Kidney tubule cell (primary cell): ENCODE data around the gene KRT2.
A peak's percentile ranks its signal among the peaks of the same experiment; 100 is the strongest.
"Not testable (repeated sequence)": the region's sequence is repeated elsewhere in the genome, so short reads cannot be mapped to it uniquely, and the experiment has no call there.

Source experiments
- DNase-seq: peaks from one replicate; pipeline ENCODE4 v3.0.0-alpha.2; 2018; ENCODE audit warnings: low spot score

The KRT2 gene

GRCh38 chr12:52684431-52684830 lies 32.4 kb upstream of the KRT2 start:
- no peak for DNase-seq

GRCh38 chr12:52683575-52684300 lies 31.7 kb upstream of the KRT2 start:
- DNase-seq: no peak

- DNase-seq: no peak
These were observed 31.0 kb upstream of the KRT2 start for GRCh38 chr12:52682938-52683574.

- DNase-seq: no peak
These were observed 30.3 kb upstream of the KRT2 start for GRCh38 chr12:52682381-52682660.

- no peak for DNase-seq
These were observed 29.7 kb upstream of the KRT2 start for GRCh38 chr12:52681526-52682380.

GRCh38 chr12:52680363-52680762 lies 28.4 kb upstream of the KRT2 start, which contains the start of gene KRT1:
Gene KRT1, minus strand, starts transcription at chr12:52680407. Its CDS starts 59 bp downstream, at chr12:52680348.
- no peak for DNase-seq

- no peak for DNase-seq
These were observed 27.9 kb upstream of the KRT2 start for GRCh38 chr12:52679875-52680274.

GRCh38 chr12:52677671-52678070 lies 25.7 kb upstream of the KRT2 start:
- DNase-seq: no peak

- DNase-seq: no peak
These were observed 25.1 kb upstream of the KRT2 start for GRCh38 chr12:52677126-52677525.

- DNase-seq: no peak
These were observed 24.2 kb upstream of the KRT2 start for GRCh38 chr12:52676163-52676562.

GRCh38 chr12:52675301-52675701 lies 23.3 kb upstream of the KRT2 start:
- DNase-seq: no peak

- no peak for DNase-seq
These were observed 22.4 kb upstream of the KRT2 start for GRCh38 chr12:52674433-52674775.

- DNase-seq: no peak
These were observed 21.9 kb upstream of the KRT2 start for GRCh38 chr12:52673713-52674432.

GRCh38 chr12:52673217-52673616 lies 21.2 kb upstream of the KRT2 start:
- DNase-seq: no peak

GRCh38 chr12:52672321-52672933 lies 20.4 kb upstream of the KRT2 start:
- peak; percentile 39 for DNase-seq

GRCh38 chr12:52670961-52671360 lies 18.9 kb upstream of the KRT2 start:
- no peak for DNase-seq

- no peak for DNase-seq
These were observed 18.5 kb upstream of the KRT2 start for GRCh38 chr12:52670506-52670905.

- not testable (repeated sequence) for DNase-seq
These were observed 17.9 kb upstream of the KRT2 start for GRCh38 chr12:52669941-52670340.

GRCh38 chr12:52669426-52669825 lies 17.4 kb upstream of the KRT2 start:
- no peak for DNase-seq

GRCh38 chr12:52667931-52668330 lies 15.9 kb upstream of the KRT2 start:
- no peak for DNase-seq

- DNase-seq: no peak
These were observed 15.5 kb upstream of the KRT2 start for GRCh38 chr12:52667509-52667908.

GRCh38 chr12:52666471-52666870 lies 14.5 kb upstream of the KRT2 start:
- no peak for DNase-seq
